H9 (cell line): ENCODE data around the gene SLC16A2. TPM values are rescaled to one million over a fixed set of nuclear protein-coding genes. Genes with fewer than 3 reads are reported as not detected.

Source experiments
- DNase-seq: peaks from one replicate; pipeline ENCODE4 v3.0.0-alpha.2; 2017
- H2AFZ ChIP-seq: one replicate; pipeline ENCODE4 v1.6.1; 2013; ENCODE audit warnings: mild to moderate bottlenecking, low read length, control low read depth, moderate library complexity
- H2AK5ac ChIP-seq: 2 replicates; pipeline ENCODE4 v1.6.1; 2013; ENCODE audit warnings: low read length, control low read depth, mixed read lengths; ENCODE audit not compliant: insufficient read length
- H2BK120ac ChIP-seq: one replicate; pipeline ENCODE4 v1.6.1; 2013; ENCODE audit warnings: low read depth, mild to moderate bottlenecking, low read length, control low read depth, inconsistent platforms; ENCODE audit not compliant: poor library complexity, severe bottlenecking
- H2BK12ac ChIP-seq: 2 replicates; pipeline ENCODE4 v1.6.1; 2013; ENCODE audit warnings: low read length, control low read depth, mixed read lengths, low read depth; ENCODE audit not compliant: insufficient read length
- H2BK15ac ChIP-seq: 2 replicates; pipeline ENCODE4 v1.6.1; 2013; ENCODE audit warnings: low read depth, low read length, control low read depth
- H2BK20ac ChIP-seq: one replicate; pipeline ENCODE4 v1.6.1; 2013; ENCODE audit warnings: low read depth, mild to moderate bottlenecking, low read length, control low read depth, inconsistent platforms; ENCODE audit not compliant: poor library complexity, severe bottlenecking
- H2BK5ac ChIP-seq: 2 replicates; pipeline ENCODE4 v1.6.1; 2013; ENCODE audit warnings: low read length, control low read depth, mixed read lengths; ENCODE audit not compliant: insufficient read length
- H3K14ac ChIP-seq: 2 replicates; pipeline ENCODE4 v1.6.1; 2013; ENCODE audit warnings: low read length, control low read depth; ENCODE audit not compliant: insufficient read depth
- H3K18ac ChIP-seq: 2 replicates; pipeline ENCODE4 v1.6.1; 2013; ENCODE audit warnings: low read depth, mild to moderate bottlenecking, mixed read lengths, low read length, control low read depth; ENCODE audit not compliant: insufficient read length
- H3K23ac ChIP-seq: 2 replicates; pipeline ENCODE4 v1.6.1; 2013; ENCODE audit warnings: low read length, control low read depth, mixed read lengths, low read depth; ENCODE audit not compliant: insufficient read length
- H3K23me2 ChIP-seq: 2 replicates; pipeline ENCODE4 v1.6.1; 2013; ENCODE audit warnings: low read depth, mild to moderate bottlenecking, mixed read lengths, low read length, control low read depth; ENCODE audit not compliant: insufficient read length, poor library complexity, severe bottlenecking
- H3K27ac ChIP-seq: 2 replicates; pipeline ENCODE4 v1.5.1; 2013; ENCODE audit warnings: low read length, control low read depth, mixed read lengths, low read depth; ENCODE audit not compliant: insufficient read length
- H3K27me3 ChIP-seq: 2 replicates; pipeline ENCODE4 v1.6.1; 2013; ENCODE audit warnings: low read length, control low read depth, inconsistent platforms; ENCODE audit not compliant: insufficient read depth
- H3K4ac ChIP-seq: 2 replicates; pipeline ENCODE4 v1.6.1; 2013; ENCODE audit warnings: low read depth, mild to moderate bottlenecking, control low read depth, inconsistent platforms, low read length, moderate library complexity
- H3K4me1 ChIP-seq: 2 replicates; pipeline ENCODE4 v1.6.1; 2013; ENCODE audit warnings: low read length, control low read depth, inconsistent platforms; ENCODE audit not compliant: insufficient read depth
- H3K4me2 ChIP-seq: 2 replicates; pipeline ENCODE4 v1.6.1; 2013; ENCODE audit warnings: low read length, control low read depth, mixed read lengths; ENCODE audit not compliant: insufficient read length, insufficient read depth
- H3K56ac ChIP-seq: 2 replicates; pipeline ENCODE4 v1.6.1; 2013; ENCODE audit warnings: low read depth, mild to moderate bottlenecking, mixed read lengths, low read length, control low read depth; ENCODE audit not compliant: insufficient read length
- H3K79me1 ChIP-seq: 2 replicates; pipeline ENCODE4 v1.6.1; 2013; ENCODE audit warnings: low read depth, mild to moderate bottlenecking, moderate library complexity, low read length, control low read depth, inconsistent platforms; ENCODE audit not compliant: insufficient read depth, poor library complexity, severe bottlenecking
- H3K79me2 ChIP-seq: 2 replicates; pipeline ENCODE4 v1.6.1; 2013; ENCODE audit warnings: low read length, control low read depth, inconsistent platforms; ENCODE audit not compliant: insufficient read depth
- H3K9ac ChIP-seq: 2 replicates; pipeline ENCODE4 v1.6.1; 2013; ENCODE audit warnings: low read length, control low read depth, mixed read lengths; ENCODE audit not compliant: insufficient read length; ENCODE audit errors: extremely low read depth
- H3K9me3 ChIP-seq: one replicate; pipeline ENCODE4 v1.6.1; 2013; ENCODE audit warnings: low read depth, low read length, inconsistent platforms; ENCODE audit not compliant: control insufficient read depth
- H3T11ph ChIP-seq: one replicate; pipeline ENCODE4 v1.6.1; 2013; ENCODE audit warnings: mild to moderate bottlenecking, low read length, control low read depth, inconsistent platforms
- H4K20me1 ChIP-seq: one replicate; pipeline ENCODE4 v1.6.1; 2013; ENCODE audit not compliant: control insufficient read depth, insufficient read length, insufficient read depth
- H4K5ac ChIP-seq: 2 replicates; pipeline ENCODE4 v1.6.1; 2013; ENCODE audit warnings: low read depth, mild to moderate bottlenecking, mixed read lengths, low read length, control low read depth; ENCODE audit not compliant: insufficient read length
- H4K8ac ChIP-seq: replicated peaks from 2 replicates; pipeline ENCODE4 v1.6.1; 2013; ENCODE audit warnings: low read length, control low read depth, mixed read lengths, low read depth; ENCODE audit not compliant: insufficient read length
- H4K91ac ChIP-seq: 2 replicates; pipeline ENCODE4 v1.6.1; 2013; ENCODE audit warnings: low read depth, mild to moderate bottlenecking, moderate library complexity, mixed read lengths, low read length, control low read depth; ENCODE audit not compliant: insufficient read length
- H3K27ac Mint-ChIP-seq, 3 experiments: 2 replicates in 2 of 3; 3 replicates in 1 of 3; pipeline ENCODE4 v1.8.0; 2020 to 2021; ENCODE audit warnings: mixed read lengths in 3 of 3, mild to moderate bottlenecking in 1 of 3, moderate library complexity in 1 of 3
- H3K27me3 Mint-ChIP-seq: 2 replicates; pipeline ENCODE4 v1.8.0; 2021; ENCODE audit warnings: low read depth, mild to moderate bottlenecking, moderate library complexity, mixed read lengths
- H3K36me3 Mint-ChIP-seq, 3 experiments: 2 replicates in 2 of 3; 3 replicates in 1 of 3; pipeline ENCODE4 v1.8.0; 2020 to 2021; ENCODE audit warnings: low read depth in 3 of 3, mixed read lengths in 3 of 3; ENCODE audit not compliant: insufficient read depth in 1 of 3
- H3K4me1 Mint-ChIP-seq, 2 experiments: 2 replicates each; pipeline ENCODE4 v1.8.0; 2020; ENCODE audit warnings: mixed read lengths in 2 of 2
- H3K4me3 Mint-ChIP-seq, 2 experiments: 2 replicates in 1 of 2; 3 replicates in 1 of 2; pipeline ENCODE4 v1.8.0; 2020 to 2021; ENCODE audit warnings: mild to moderate bottlenecking in 2 of 2, mixed read lengths in 2 of 2, moderate library complexity in 1 of 2
- H3K9me3 Mint-ChIP-seq, 2 experiments: 2 replicates in 1 of 2; 3 replicates in 1 of 2; pipeline ENCODE4 v1.8.0; 2020; ENCODE audit warnings: mild to moderate bottlenecking in 2 of 2, mixed read lengths in 2 of 2, moderate library complexity in 1 of 2
- WGBS: extraction: QIAGEN DNeasy Blood & Tissue Kit; methylation state at CpG from one replicate; pipeline ENCODE4 v1.1.7; 2013; ENCODE audit warnings: missing lambda C conversion rate, low lambda C conversion rate, mixed read lengths; ENCODE audit not compliant: insufficient read length; ENCODE audit errors: extremely low coverage; 5-methylcytosine and 5-hydroxymethylcytosine counted together
- total RNA-seq: library from RNA; stranded (reverse); gene quantifications from 2 replicates; pipeline ENCODE4 v1.2.1, GENCODE V29; 2021
- TF ChIP-seq, protein P1 (sequence below): fragments of 200-600 bp; sonication (generic); conservative IDR thresholded peaks from 3 replicates; pipeline ENCODE4 v1.8.0; 2021; ENCODE audit warnings: antibody characterized with exemption, mild to moderate bottlenecking

SLC16A2 gene
- total RNA-seq, 1 experiment from 2014 or later, result 17.1 TPM

DNA sequence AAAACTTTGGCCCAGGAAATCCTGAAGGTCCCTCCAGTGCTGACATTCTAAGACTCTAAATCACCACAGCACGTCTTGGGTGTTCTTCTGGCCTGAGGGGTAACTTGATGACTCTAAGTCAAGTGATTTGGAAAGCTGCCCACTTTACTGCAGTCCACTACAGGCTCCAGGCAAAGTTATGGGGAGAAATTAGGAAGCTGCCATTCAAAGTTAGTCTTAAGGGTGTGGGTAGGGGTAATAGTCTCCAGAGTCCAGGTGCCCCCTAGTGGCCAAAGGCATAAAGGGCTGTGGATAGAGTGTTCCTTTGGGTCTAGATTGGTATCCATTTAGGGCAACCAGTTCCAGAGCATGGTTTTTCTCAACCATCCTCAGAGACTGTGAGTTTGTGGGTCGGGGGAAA lies 38.7 kb upstream of the SLC16A2 start:
- peak overlapping the region; percentile 98 for H2AFZ ChIP-seq
- H2BK120ac ChIP-seq, result no peak overlapping the region
- TF ChIP-seq, protein P1, sequence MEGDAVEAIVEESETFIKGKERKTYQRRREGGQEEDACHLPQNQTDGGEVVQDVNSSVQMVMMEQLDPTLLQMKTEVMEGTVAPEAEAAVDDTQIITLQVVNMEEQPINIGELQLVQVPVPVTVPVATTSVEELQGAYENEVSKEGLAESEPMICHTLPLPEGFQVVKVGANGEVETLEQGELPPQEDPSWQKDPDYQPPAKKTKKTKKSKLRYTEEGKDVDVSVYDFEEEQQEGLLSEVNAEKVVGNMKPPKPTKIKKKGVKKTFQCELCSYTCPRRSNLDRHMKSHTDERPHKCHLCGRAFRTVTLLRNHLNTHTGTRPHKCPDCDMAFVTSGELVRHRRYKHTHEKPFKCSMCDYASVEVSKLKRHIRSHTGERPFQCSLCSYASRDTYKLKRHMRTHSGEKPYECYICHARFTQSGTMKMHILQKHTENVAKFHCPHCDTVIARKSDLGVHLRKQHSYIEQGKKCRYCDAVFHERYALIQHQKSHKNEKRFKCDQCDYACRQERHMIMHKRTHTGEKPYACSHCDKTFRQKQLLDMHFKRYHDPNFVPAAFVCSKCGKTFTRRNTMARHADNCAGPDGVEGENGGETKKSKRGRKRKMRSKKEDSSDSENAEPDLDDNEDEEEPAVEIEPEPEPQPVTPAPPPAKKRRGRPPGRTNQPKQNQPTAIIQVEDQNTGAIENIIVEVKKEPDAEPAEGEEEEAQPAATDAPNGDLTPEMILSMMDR, result peak; percentile 90
- no peak overlapping the region for H3T11ph ChIP-seq
- Mint-ChIP-seq H3K4me3 (no peak overlapping the region), H3K36me3 (peaks cover 0 to 5% (median 1%) of the 10 kb centered on the region in 3 experiments; a peak in 2 of 7 replicates), H3K27ac (0 out of 7 replicates have a peak overlapping the region, but pooled peaks of 1 of the 3 experiments have one; percentile 5), H3K27me3 (peaks cover 1% of the 10 kb centered on the region; the same call in 1 of the 2 replicates), H3K4me1 (peaks cover 4 to 6% of the 10 kb centered on the region in 2 experiments), H3K9me3 (peaks cover 8 to 13% of the 10 kb centered on the region in 2 experiments)
- H2BK20ac ChIP-seq, result no peak overlapping the region
- H3K79me1 ChIP-seq, result no peaks in the 10 kb centered on the region
- peak overlapping the region; percentile 63 for H3K18ac ChIP-seq
- no peak overlapping the region for H3K23ac ChIP-seq
- H4K91ac ChIP-seq, result no peak overlapping the region
- H2BK5ac ChIP-seq, result peak overlapping the region; percentile 69
- no peak overlapping the region for H4K5ac ChIP-seq
- no peak overlapping the region for H2BK15ac ChIP-seq
- H3K4me1 ChIP-seq, result no peaks in the 10 kb centered on the region
- no peaks in the 10 kb centered on the region for H3K23me2 ChIP-seq
- no peaks in the 10 kb centered on the region for H3K79me2 ChIP-seq
- no peaks in the 10 kb centered on the region for H3K27me3 ChIP-seq
- H3K56ac ChIP-seq, result no peak overlapping the region
- H3K4me2 ChIP-seq, result no peak overlapping the region
- H2BK12ac ChIP-seq, result no peak overlapping the region
- no CpG with 5 or more reads among the region's 2 CpGs for WGBS
- H4K20me1 ChIP-seq, result no peaks in the 10 kb centered on the region
- H2AK5ac ChIP-seq, result no peak overlapping the region
- H3K27ac ChIP-seq, result no peak overlapping the region
- peak; percentile 70 for DNase-seq
- H3K9ac ChIP-seq, result no peak overlapping the region
- H3K4ac ChIP-seq, result no peak overlapping the region
- no peak overlapping the region for H3K14ac ChIP-seq
- H4K8ac ChIP-seq, result no peak overlapping the region
- no peaks in the 10 kb centered on the region for H3K9me3 ChIP-seq
